D721Med (cell line): Measurements from ENCODE around the gene DNAI1.

ENCODE experiments used
- DNase-seq: peaks from one replicate; pipeline ENCODE4 v3.0.0; 2011; ENCODE audit warnings: low spot score; ENCODE audit not compliant: insufficient read length
- FAIRE-seq: peaks from 2 replicates; lab custom pipeline; 2011; peaks lifted over from hg19 to GRCh38; lab: Jason Lieb, UNC
- CTCF ChIP-seq: IDR thresholded peaks from 2 replicates; pipeline ENCODE4 v1.5.1; 2012; ENCODE audit warnings: mild to moderate bottlenecking, control low read depth; ENCODE audit not compliant: insufficient read depth; ENCODE audit errors: missing control alignments

The DNAI1 gene

GRCh38 chr9:34557426-34558321 is 99.1 kb downstream of the DNAI1 start:
- no peak for TF ChIP-seq CTCF

GRCh38 chr9:34558364-34558763 is 99.8 kb downstream of the DNAI1 start:
- no peak for TF ChIP-seq CTCF
- no peak for DNase-seq
- FAIRE-seq = no peak

More at GRCh38 chr9:34557426-34558321, 99.1 kb downstream of the DNAI1 start:
- DNase-seq (no peak), FAIRE-seq (no peak)

GRCh38 chr9:34558919-34559623 is 100.5 kb downstream of the DNAI1 start:
- DNase-seq = no peak
- FAIRE-seq = no peak
- no peak for TF ChIP-seq CTCF

GRCh38 chr9:34559624-34560455 is 101.2 kb downstream of the DNAI1 start:
- no peak for FAIRE-seq

GRCh38 chr9:34560599-34561214 is 102.1 kb downstream of the DNAI1 start:
- DNase-seq (no peak), FAIRE-seq (no peak)
- TF ChIP-seq CTCF = no peak

More at GRCh38 chr9:34559624-34560455, 101.2 kb downstream of the DNAI1 start:
- no peak for DNase-seq
- no peak for TF ChIP-seq CTCF

GRCh38 chr9:34562135-34562745 is 103.6 kb downstream of the DNAI1 start:
- TF ChIP-seq CTCF = peak; percentile 60
- DNase-seq (no peak), FAIRE-seq (no peak)
